Measurements from ENCODE around the gene SLC16A4. TPM values are rescaled to one million over a fixed set of nuclear protein-coding genes. Genes with fewer than 3 reads are reported as not detected.

The SLC16A4 gene
- polyA plus RNA-seq, 1 of the 3 experiments (the other 2 are of a cell fraction): 3.0 TPM

DNA sequence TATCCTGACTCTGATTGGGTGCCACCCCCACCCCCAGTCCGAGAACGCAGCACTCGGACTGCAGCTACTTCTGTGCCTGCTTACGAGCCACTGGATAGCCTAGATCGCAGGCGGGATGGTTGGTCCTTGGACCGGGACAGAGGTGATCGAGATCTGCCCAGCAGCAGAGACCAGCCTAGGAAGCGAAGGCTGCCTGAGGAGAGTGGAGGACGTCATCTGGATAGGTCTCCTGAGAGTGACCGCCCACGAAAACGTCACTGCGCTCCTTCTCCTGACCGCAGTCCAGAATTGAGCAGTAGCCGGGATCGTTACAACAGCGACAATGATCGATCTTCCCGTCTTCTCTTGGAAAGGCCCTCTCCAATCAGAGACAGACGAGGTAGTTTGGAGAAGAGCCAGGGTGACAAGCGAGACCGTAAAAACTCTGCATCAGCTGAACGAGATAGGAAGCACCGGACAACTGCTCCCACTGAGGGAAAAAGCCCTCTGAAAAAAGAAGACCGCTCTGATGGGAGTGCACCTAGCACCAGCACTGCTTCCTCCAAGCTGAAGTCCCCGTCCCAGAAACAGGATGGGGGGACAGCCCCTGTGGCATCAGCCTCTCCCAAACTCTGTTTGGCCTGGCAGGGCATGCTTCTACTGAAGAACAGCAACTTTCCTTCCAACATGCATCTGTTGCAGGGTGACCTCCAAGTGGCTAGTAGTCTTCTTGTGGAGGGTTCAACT, 49.5 kb downstream of the SLC16A4 start:
- CTCF ChIA-PET: interaction anchor here (1.2 to 10.0 kb wide), 5 partner anchors 25 to 145 kb away, joined by 3 to 100 read pairs (median 14); no protein-coding TSS in a partner anchor
- H3K9me2 ChIP-seq: no peaks in the 10 kb centered on the region
- WGBS (ENCODE audit: low lambda C conversion rate): 93% methylated on average over 27 of the region's 27 CpGs

DNA sequence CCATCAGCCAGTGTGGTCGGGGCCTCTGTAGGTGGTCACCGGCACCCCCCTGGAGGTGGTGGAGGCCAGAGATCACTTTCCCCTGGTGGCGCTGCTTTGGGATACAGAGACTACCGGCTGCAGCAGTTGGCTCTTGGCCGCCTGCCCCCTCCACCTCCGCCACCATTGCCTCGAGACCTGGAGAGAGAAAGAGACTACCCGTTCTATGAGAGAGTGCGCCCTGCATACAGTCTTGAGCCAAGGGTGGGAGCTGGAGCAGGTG, 50.7 kb downstream of the SLC16A4 start:
- Histone ChIP-seq H3K4me3 (ENCODE audit: low read depth in 2 of 2, low read length in 1 of 2) (peak overlapping the region; percentile 94 to 99), H3K36me3 (replicated peaks in 1 of 2; ENCODE audit: control insufficient read depth in 1 of 2, insufficient read depth in 2 of 2, low read length in 1 of 2) (peaks cover 42 to 48% of the 10 kb centered on the region in 2 experiments), H3K27ac (ENCODE audit: low read depth in 2 of 2, low read length in 1 of 2) (peak overlapping the region; percentile 91 to 99; a peak in 3 of 4 replicates), H3K9me3 (no peaks in the 10 kb centered on the region), H3K79me2 (ENCODE audit: insufficient read depth) (peaks cover 65% of the 10 kb centered on the region), H3F3A (replicated peaks; ENCODE audit: insufficient read depth) (peaks cover 17% of the 10 kb centered on the region), H3K9me2 (no peaks in the 10 kb centered on the region), H2AFZ (ENCODE audit: low read depth) (no peak overlapping the region), H3K9ac (peak overlapping the region; percentile 94), H4K20me1 (ENCODE audit: insufficient read depth) (peaks cover 55% of the 10 kb centered on the region), H3K27me3 (ENCODE audit: insufficient read depth) (no peaks in the 10 kb centered on the region), H3K4me2 (peak overlapping the region; percentile 86), H3K4me1 (ENCODE audit: control insufficient read depth in 1 of 2, insufficient read depth in 2 of 2, low read depth in 1 of 2, low read length in 1 of 2) (peaks cover 41 to 44% of the 10 kb centered on the region in 2 experiments)
- WGBS (ENCODE audit: low lambda C conversion rate): 11% methylated on average over 9 of the region's 9 CpGs
- ChIA-PET POLR2A (interaction anchor here (0.6 kb wide), 1 partner anchor 624 kb away, joined by 3 read pairs; the partner anchor contains the start of gene LRIF1), CTCF (interaction anchor here (0.8 to 10.0 kb wide), 14 partner anchors 10 to 156 kb away, joined by 3 to 100 read pairs (median 6); partner anchors contain the start of gene LAMTOR5)
- DNase-seq: peak; percentile 41
- TF ChIP-seq FOXM1 (IDR thresholded peaks at IDR 0.05; ENCODE audit: low read depth): no peak
- TF ChIP-seq, protein P1, sequence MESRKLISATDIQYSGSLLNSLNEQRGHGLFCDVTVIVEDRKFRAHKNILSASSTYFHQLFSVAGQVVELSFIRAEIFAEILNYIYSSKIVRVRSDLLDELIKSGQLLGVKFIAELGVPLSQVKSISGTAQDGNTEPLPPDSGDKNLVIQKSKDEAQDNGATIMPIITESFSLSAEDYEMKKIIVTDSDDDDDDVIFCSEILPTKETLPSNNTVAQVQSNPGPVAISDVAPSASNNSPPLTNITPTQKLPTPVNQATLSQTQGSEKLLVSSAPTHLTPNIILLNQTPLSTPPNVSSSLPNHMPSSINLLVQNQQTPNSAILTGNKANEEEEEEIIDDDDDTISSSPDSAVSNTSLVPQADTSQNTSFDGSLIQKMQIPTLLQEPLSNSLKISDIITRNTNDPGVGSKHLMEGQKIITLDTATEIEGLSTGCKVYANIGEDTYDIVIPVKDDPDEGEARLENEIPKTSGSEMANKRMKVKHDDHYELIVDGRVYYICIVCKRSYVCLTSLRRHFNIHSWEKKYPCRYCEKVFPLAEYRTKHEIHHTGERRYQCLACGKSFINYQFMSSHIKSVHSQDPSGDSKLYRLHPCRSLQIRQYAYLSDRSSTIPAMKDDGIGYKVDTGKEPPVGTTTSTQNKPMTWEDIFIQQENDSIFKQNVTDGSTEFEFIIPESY (IDR thresholded peaks at IDR 0.05; ENCODE audit: borderline replicate concordance, low read depth): no peak
- no peak for TF ChIP-seq JUND (IDR thresholded peaks at IDR 0.05)
- TF ChIP-seq, protein P2, sequence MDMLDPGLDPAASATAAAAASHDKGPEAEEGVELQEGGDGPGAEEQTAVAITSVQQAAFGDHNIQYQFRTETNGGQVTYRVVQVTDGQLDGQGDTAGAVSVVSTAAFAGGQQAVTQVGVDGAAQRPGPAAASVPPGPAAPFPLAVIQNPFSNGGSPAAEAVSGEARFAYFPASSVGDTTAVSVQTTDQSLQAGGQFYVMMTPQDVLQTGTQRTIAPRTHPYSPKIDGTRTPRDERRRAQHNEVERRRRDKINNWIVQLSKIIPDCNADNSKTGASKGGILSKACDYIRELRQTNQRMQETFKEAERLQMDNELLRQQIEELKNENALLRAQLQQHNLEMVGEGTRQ (IDR thresholded peaks at IDR 0.05; ENCODE audit: borderline replicate concordance, low read depth, low read length): no peak
- TF ChIP-seq NFIC (IDR thresholded peaks at IDR 0.05; ENCODE audit: borderline replicate concordance): no peak
- no peak for TF ChIP-seq ELF1 (IDR thresholded peaks at IDR 0.05)
- TF ChIP-seq RCOR1 (IDR thresholded peaks at IDR 0.05; ENCODE audit: low read length): no peak

More for the DNA sequence above, 49.5 kb downstream of the SLC16A4 start:
- Histone ChIP-seq H3K9ac (no peak overlapping the region), H3K79me2 (ENCODE audit: insufficient read depth) (peaks cover 77% of the 10 kb centered on the region), H3K4me1 (ENCODE audit: control insufficient read depth in 1 of 2, insufficient read depth in 2 of 2, low read depth in 1 of 2, low read length in 1 of 2) (peaks cover 43 to 45% of the 10 kb centered on the region in 2 experiments), H3K36me3 (replicated peaks in 1 of 2; ENCODE audit: control insufficient read depth in 1 of 2, insufficient read depth in 2 of 2, low read length in 1 of 2) (peaks cover 50 to 60% of the 10 kb centered on the region in 2 experiments), H2AFZ (ENCODE audit: low read depth) (no peak overlapping the region), H4K20me1 (ENCODE audit: insufficient read depth) (peaks cover 61% of the 10 kb centered on the region), H3F3A (replicated peaks; ENCODE audit: insufficient read depth) (peaks cover 18% of the 10 kb centered on the region), H3K27ac (ENCODE audit: low read depth in 2 of 2, low read length in 1 of 2) (no peak overlapping the region), H3K27me3 (ENCODE audit: insufficient read depth) (no peaks in the 10 kb centered on the region), H3K4me3 (ENCODE audit: low read depth in 2 of 2, low read length in 1 of 2) (peak overlapping the region; percentile 6 to 50; a peak in 3 of 4 replicates), H3K4me2 (peak overlapping the region; percentile 86), H3K9me3 (no peaks in the 10 kb centered on the region)
- TF ChIP-seq, protein P3, sequence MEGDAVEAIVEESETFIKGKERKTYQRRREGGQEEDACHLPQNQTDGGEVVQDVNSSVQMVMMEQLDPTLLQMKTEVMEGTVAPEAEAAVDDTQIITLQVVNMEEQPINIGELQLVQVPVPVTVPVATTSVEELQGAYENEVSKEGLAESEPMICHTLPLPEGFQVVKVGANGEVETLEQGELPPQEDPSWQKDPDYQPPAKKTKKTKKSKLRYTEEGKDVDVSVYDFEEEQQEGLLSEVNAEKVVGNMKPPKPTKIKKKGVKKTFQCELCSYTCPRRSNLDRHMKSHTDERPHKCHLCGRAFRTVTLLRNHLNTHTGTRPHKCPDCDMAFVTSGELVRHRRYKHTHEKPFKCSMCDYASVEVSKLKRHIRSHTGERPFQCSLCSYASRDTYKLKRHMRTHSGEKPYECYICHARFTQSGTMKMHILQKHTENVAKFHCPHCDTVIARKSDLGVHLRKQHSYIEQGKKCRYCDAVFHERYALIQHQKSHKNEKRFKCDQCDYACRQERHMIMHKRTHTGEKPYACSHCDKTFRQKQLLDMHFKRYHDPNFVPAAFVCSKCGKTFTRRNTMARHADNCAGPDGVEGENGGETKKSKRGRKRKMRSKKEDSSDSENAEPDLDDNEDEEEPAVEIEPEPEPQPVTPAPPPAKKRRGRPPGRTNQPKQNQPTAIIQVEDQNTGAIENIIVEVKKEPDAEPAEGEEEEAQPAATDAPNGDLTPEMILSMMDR (IDR thresholded peaks at IDR 0.05): no peak
- TF ChIP-seq EP300 (IDR thresholded peaks at IDR 0.05; ENCODE audit: borderline replicate concordance in 1 of 2, low read depth in 1 of 2, low read length in 1 of 2): no peak
- TF ChIP-seq TAF1 (IDR thresholded peaks at IDR 0.05; ENCODE audit: borderline replicate concordance, low read depth, low read length): no peak
- no peak for TF ChIP-seq SMC3 (IDR thresholded peaks at IDR 0.05; ENCODE audit: low read depth, low read length)
- no peak for TF ChIP-seq CHD2 (IDR thresholded peaks at IDR 0.05; ENCODE audit: low read length, partially characterized antibody)
- no peak for TF ChIP-seq MEF2A (IDR thresholded peaks at IDR 0.05; ENCODE audit: borderline replicate concordance, low read depth)
- TF ChIP-seq, protein P4, sequence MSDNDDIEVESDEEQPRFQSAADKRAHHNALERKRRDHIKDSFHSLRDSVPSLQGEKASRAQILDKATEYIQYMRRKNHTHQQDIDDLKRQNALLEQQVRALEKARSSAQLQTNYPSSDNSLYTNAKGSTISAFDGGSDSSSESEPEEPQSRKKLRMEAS (IDR thresholded peaks at IDR 0.05; ENCODE audit: low read depth): no peak
- TF ChIP-seq, protein P1 (IDR thresholded peaks at IDR 0.05; ENCODE audit: borderline replicate concordance, low read depth): no peak
- POLR2A ChIA-PET: no interaction called here
- DNase-seq: no peak

Data from SK-N-SH (cell line).